ENCODE results near the gene COL23A1.
A peak's percentile ranks its signal among the peaks of the same experiment; 100 is the strongest.

The COL23A1 gene

GRCh38 chr5:178213748-178214151 lies 376.4 kb downstream of the COL23A1 start:
- DNase-seq = no peak

- DNase-seq = no peak
Observed at GRCh38 chr5:178213003-178213461, 377.2 kb downstream of the COL23A1 start.

GRCh38 chr5:178212241-178213002 lies 377.8 kb downstream of the COL23A1 start:
- no peak for DNase-seq

GRCh38 chr5:178211095-178212048 lies 378.8 kb downstream of the COL23A1 start:
- DNase-seq = no peak

- no peak for DNase-seq
Observed at GRCh38 chr5:178210686-178211085, 379.5 kb downstream of the COL23A1 start.

- no peak for DNase-seq
Observed at GRCh38 chr5:178210073-178210535, 380.1 kb downstream of the COL23A1 start.

GRCh38 chr5:178209334-178210072 lies 380.7 kb downstream of the COL23A1 start:
- no peak for DNase-seq

- DNase-seq = no peak
Observed at GRCh38 chr5:178208540-178209227, 381.5 kb downstream of the COL23A1 start.

- DNase-seq = no peak
Observed at GRCh38 chr5:178207917-178208280, 382.3 kb downstream of the COL23A1 start.

- DNase-seq = no peak
Observed at GRCh38 chr5:178207183-178207916, 382.8 kb downstream of the COL23A1 start.

- no peak for DNase-seq
Observed at GRCh38 chr5:178206166-178207101, 383.8 kb downstream of the COL23A1 start.

- DNase-seq = no peak
Observed at GRCh38 chr5:178205749-178206047, 384.5 kb downstream of the COL23A1 start.

GRCh38 chr5:178204935-178205748 lies 385.1 kb downstream of the COL23A1 start:
- no peak for DNase-seq

GRCh38 chr5:178204182-178204934 lies 385.8 kb downstream of the COL23A1 start, which contains the start of gene HNRNPAB:
TSS of gene HNRNPAB (plus strand) at chr5:178204533. CDS start at chr5:178204838, 305 bp downstream.
- DNase-seq = peak; percentile 97

- DNase-seq = no peak
Observed at GRCh38 chr5:178203670-178204181, 386.5 kb downstream of the COL23A1 start.

GRCh38 chr5:178202541-178202940 lies 387.7 kb downstream of the COL23A1 start:
- no peak for DNase-seq

GRCh38 chr5:178201927-178202235 lies 388.3 kb downstream of the COL23A1 start:
- DNase-seq = no peak

- DNase-seq = no peak
Observed at GRCh38 chr5:178201221-178201926, 388.8 kb downstream of the COL23A1 start.
